HG03095 (cell line): ENCODE data around the gene NMNAT2.
"Not testable (repeated sequence)": the region's sequence is repeated elsewhere in the genome, so short reads cannot be mapped to it uniquely, and the experiment has no call there.

ENCODE experiments used
- ATAC-seq: cut with Tn5 transposase; IDR thresholded peaks from one replicate; pipeline ENCODE4 v1.9.1; 2021; ENCODE audit warnings: moderate library complexity; ENCODE audit not compliant: unreplicated experiment

NMNAT2 gene

GRCh38 chr1:183417772-183418491 lies at the start of gene NMNAT2:
TSS of gene NMNAT2 (minus strand) at chr1:183418380. CDS start at chr1:183418267, 113 bp downstream.
- ATAC-seq, result no peak

GRCh38 chr1:183467687-183468086 lies 49.5 kb upstream of the NMNAT2 start:
- ATAC-seq, result no peak

GRCh38 chr1:183466781-183467180 lies 48.6 kb upstream of the NMNAT2 start:
- ATAC-seq, result no peak

GRCh38 chr1:183463566-183463965 lies 45.4 kb upstream of the NMNAT2 start:
- ATAC-seq, result no peak

DNA sequence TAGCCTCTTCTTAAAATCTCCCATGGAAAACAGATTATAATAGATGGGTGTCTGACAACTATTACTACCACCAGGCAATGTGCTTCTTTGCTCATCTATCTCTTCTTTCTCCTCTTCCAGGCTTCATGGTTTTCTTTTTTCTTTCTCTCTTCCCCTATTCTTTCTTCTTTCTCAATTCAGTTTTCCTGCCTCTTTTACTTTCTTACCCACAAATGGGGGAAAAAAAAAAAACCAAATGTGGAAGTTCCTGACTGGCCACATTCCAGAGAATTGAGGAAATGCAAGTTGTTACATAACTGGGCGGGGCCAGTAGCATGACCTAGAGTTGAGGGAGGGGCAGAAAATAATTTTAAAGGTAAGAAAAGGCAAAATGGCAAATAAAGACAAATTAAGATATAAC lies 43.2 kb upstream of the NMNAT2 start:
- no peak for ATAC-seq

DNA sequence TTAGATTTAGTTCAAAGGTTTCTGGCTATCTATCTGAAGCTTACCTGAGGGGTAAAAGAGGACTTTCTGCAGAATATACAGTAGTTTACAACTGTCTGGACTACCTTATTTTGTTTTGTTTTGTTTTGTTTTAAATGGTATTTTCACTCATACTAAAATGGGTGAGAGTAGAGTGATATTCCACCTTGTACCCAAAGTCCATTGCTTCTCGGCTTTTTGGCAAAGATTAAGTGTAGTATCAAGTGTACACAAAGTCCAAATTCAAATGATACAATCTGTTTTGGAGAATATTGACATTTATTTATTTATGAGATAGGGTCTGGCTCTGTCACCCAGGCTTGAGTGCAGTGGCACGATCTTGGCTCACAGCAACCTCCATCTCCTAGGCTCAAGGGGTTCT lies 42.4 kb upstream of the NMNAT2 start:
- no peak for ATAC-seq

DNA sequence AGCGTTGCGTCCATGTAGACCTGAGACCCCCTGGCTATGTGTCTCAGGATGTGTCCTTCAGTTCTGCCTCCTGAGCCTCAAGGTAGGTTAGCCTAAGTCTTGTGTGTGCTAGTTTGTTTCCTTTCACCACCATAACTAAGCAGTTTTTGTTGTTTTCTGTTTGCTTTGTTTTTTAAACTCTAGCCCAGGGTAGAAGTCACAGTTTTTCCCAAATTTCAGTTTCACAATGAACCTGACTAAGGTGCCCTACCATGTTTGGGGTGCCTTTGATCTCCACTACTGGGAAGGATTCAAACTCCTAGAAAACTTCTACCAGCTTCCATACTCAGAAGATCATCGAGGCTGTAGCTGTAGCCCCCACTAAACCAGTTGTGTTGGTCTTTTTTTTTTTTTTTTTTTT lies 39.3 kb upstream of the NMNAT2 start:
- ATAC-seq, result no peak

DNA sequence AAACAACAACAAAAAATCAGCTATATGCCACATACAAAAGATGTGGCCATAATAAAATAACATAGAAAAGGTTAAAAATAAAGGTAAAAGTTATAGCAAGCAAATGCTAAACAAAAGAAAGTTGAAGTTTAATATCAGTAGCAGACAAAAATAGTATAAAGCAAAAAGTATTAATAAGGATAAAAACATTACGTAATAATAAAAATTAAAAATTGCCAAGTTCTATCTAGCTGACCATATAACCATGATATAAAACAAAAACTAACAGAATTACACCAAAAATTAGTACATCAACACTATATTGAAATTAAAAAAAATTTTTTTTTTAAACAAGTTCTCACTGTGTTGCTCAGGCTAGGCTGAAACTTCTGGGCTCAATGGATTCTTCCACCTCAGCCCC lies 38.6 kb upstream of the NMNAT2 start:
- no peak for ATAC-seq

DNA sequence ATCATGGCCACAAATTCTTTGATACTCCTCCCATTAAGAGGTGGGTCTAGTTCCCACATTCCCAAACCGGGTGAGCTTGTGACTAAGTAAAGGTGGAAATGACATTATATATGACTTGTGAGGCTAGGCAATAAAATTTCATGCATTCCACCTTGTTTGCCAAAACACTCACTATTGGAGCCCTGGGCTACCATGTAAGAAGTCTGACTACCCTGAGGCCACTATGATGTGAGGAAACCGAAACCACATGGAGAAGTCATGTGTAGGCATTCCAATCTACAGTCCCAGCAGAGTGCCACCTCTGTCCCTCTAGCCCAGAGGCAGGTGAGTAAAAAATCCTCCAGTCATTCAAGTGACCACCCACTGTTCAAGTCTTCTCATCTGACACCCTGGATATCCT lies 36.2 kb upstream of the NMNAT2 start:
- no peak for ATAC-seq

DNA sequence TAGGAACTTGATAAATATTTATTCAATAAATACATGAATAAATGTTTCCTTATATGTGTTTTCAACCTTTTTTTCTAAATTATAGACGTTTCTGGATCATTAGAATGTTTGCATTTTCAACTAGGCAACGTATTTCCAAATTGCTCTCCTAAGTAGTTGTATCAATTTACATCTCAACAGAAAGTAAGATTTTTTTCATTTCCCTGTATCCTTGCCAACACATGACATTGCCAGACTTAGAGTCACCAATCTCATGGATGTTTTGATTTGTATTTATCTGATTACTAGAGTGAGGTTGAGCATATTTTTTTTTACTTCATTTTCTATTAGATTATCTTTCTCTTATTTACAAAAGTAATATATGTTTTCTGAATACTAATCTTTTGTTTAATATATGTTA lies 31.9 kb upstream of the NMNAT2 start:
- ATAC-seq, result no peak

GRCh38 chr1:183449223-183449770 lies 31.1 kb upstream of the NMNAT2 start:
- ATAC-seq, result no peak

DNA sequence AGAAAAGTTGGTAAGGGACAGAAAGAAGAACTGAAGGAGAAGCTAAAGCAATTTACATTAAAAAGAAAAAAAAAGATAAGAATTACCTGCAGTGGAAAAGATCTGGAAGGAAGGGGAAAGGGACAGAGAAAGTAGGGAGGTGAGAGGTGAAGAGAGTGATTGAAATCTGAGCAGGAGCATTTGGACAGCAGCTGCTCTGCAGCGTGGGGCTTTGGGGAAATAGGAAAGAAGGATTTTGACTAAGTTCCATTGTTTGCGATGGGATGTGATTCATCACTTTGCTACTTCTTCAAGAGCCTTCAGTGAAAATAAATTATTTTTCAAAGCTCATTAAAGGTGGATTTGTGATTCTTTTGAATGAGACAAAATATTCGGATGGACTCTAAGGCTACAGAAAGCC lies 26.1 kb upstream of the NMNAT2 start:
- no peak for ATAC-seq

GRCh38 chr1:183443466-183443865 lies 25.3 kb upstream of the NMNAT2 start:
- no peak for ATAC-seq

DNA sequence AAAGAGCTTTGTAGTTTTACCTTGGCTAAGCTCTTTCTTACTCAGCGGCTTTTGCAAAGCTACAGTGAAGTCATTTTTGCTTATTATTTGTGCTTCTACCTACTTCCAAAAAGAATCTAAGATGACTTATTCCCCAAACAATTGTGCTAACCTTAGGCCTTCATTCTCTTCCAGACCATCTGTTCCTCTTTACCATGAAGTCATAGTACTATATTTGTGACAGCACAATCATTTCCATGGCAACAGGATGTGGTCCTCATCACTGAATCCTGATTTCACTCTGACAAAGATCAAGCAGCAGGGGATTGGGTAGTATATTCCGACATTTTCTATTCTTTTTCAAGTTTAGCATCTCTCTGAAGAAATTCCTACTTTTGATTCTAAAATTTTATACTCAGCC lies 24.8 kb upstream of the NMNAT2 start:
- ATAC-seq, result no peak

- no peak for ATAC-seq
Observed at GRCh38 chr1:183438060-183438459, 19.9 kb upstream of the NMNAT2 start.

GRCh38 chr1:183435497-183435896 lies 17.3 kb upstream of the NMNAT2 start:
- ATAC-seq, result no peak

DNA sequence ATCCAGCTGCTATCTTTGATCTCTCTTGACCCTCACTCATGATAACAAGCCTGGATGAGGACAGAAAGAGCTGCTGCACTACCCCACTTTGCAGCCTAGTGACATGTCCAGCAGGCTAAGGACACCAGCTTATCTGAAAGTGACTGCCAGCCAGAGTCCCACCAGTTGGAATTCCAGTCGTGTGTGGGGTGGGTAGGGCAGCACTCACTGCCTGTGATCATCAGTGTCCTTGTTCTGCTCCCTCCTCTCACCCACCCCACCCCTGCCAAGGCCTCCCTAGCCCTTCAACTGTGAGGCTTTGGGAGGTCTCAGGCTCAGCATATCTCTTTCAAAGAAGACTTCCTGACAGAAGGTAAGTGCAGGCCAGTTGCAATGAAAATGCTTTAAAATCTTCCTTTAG lies 15.5 kb upstream of the NMNAT2 start:
- no peak for ATAC-seq

GRCh38 chr1:183432548-183432875 lies 14.3 kb upstream of the NMNAT2 start:
- ATAC-seq, result no peak

DNA sequence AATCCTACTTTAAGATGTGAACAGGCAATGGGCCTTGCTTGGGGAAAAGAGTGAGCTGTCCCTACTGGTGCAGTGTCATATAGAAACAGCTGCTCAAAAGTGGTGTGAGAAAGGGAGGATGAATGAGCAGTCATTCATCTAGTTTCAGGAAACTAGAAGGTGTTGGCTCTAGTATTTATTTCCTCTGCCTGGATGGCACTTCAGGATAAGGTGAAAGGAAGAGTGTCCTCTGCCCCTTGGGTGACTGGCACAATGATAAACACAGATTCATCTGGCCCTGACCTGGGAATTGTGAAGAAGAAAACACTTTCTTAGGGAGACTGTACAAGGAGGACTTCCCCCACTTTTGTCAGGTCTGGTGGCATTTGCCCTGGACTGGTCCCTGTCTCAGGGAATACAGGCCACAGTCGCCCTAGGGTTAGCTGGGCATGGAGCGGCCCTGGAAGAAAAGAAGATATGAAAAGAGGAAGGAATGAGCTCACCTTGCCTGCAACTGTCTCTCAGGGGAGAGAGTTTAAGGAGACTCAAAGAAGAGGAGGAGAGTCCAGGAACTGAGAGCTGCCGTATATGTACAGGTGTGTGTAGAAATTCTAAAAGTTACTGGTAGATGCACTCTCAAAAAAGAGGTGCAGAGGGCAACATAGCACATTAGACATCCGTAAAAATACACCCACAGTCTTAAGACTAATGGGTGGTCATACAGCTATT lies 13.8 kb upstream of the NMNAT2 start:
- no peak for ATAC-seq

- not testable (repeated sequence) for ATAC-seq
Observed at GRCh38 chr1:183427591-183427990, 9.4 kb upstream of the NMNAT2 start.

- no peak for ATAC-seq
Observed at GRCh38 chr1:183424691-183425090, 6.5 kb upstream of the NMNAT2 start.

- ATAC-seq, result no peak
Observed at GRCh38 chr1:183423541-183423940, 5.4 kb upstream of the NMNAT2 start.
